Stimulated activated CD4-positive, alpha-beta T cell treated with anti-CD3 and anti-CD28 coated beads, TNF-alpha, amount 100 ng/mL, for 4 hours (primary cell): ENCODE measurements around the gene BEAN1.

Experiments used
- DNase-seq, 3 experiments: peaks; one replicate each; pipeline ENCODE4 v3.0.0-alpha.2; 2020; ENCODE audit warnings: low read depth in 3 of 3

The BEAN1 gene

GRCh38 chr16:66521951-66522771 lies 95.1 kb downstream of the BEAN1 start:
- DNase-seq = peak; percentile 71 to 90 (median 85)

- DNase-seq = no peak
Observed at GRCh38 chr16:66522816-66523590, 95.9 kb downstream of the BEAN1 start.

DNA sequence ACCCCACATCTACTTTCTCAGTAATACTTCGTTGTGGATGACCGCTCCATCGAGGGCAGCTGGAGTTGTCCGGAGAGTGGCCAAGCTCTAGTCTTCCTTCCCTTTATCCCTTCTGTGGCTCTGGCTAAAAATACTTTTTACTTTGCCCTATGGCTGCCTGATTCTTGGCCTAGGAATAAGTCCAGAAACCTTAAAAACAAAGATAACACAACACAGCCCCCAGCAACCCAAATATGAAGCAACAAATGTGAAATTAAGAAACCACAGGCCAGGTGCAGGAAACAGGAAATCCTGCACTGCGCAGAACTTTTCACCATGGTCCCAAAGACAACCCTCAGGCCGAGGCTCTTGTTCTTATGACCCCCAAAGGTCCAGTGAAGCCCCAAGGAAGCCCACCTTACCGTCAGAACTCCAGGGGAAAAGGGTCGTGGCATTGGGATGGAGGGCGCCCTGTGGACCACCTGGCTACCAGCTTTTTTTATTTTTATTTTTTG lies 96.8 kb downstream of the BEAN1 start:
- DNase-seq = no peak

DNA sequence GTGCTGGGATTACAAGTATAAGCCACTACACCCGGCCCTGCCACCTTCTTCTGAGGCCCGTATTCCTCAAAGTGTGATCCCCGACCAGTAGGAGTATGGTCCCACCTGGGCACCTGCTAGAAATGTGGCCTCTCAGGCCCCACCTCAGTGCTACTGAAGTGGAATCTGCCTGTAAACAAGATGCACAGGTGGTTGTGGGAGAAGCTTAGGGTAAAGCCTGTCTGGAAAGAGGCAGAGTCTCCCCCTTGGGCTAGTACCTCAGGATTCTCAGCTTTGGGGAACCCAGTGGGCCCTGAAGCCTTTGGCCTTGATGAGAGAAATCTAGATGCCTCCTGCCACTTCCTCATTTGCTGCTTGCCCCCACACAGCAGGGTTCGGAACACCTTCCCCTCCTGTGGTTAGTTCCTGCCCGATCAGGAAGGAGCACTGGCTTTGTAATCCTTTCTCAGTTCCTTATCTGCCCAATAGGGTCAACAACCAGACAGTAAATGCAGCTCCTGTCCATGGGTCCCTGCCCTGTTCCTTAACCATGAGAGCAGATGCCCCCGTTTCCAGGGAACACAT lies 97.6 kb downstream of the BEAN1 start:
- no peak for DNase-seq

GRCh38 chr16:66525396-66526180 lies 98.5 kb downstream of the BEAN1 start:
- DNase-seq = no peak

- no peak for DNase-seq
Observed at GRCh38 chr16:66528294-66528693, 101.2 kb downstream of the BEAN1 start.

DNA sequence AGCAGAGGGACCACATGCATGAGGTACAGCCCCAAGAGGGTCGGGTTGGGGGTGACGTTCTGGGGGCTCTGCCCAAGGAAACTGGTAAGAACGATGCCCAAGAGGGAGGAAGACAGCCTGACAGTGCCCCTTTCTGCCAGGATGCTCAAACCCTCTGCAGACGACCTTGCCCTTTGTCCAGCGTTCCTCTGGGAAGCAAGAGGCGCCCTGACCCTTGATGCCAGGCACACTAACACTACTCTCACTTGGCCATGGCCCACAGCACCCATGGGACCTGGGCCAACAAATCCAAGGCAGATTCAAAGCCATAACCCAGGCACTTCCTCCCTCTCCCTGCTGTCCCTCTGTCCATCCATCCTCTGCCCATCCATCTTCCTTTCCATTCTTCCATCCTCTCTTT lies 102.4 kb downstream of the BEAN1 start:
- DNase-seq = no peak
